Measurements from ENCODE around the gene CD74.

The CD74 gene

GRCh38 chr5:150357326-150358260, 55.1 kb downstream of the CD74 start, which contains the start of gene TCOF1:
TCOF1 (plus strand) TSS chr5:150357697; CDS start chr5:150357747, 50 bp downstream.
- DNase-seq = peak; percentile 96

DNA sequence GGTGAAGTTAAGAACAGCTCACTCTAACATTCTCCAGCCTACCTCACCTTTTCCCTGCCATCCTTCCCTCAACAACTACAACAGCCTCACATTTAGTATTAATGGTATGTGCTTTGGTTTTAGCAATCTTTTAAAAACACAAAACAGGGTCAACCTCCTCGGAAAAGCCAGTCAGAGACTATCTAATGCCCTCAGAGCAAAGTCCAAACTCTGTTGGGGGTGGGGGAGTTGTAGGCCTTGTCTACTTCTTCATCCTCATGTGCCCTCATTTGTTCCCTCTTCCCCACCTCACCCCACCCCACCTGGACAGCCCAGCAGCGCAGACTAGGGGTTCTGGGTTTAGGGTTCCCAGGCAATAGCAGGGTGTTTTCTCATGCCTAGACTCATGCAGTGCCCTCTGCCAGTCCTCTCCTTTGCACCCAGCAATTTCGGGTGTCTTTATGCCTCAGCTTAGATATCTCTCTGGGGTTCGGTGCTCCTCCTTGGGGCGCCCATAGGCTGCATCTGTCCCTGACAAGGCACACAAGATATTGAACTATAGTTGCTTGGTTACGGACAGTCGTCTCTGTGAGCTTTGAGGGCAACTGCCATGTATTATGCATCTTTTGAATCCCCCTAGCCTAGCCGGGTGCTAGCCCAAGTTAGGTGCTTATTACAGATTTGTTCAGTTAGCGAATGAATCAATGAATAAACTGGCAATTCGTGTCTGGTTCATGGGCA, 56.0 kb downstream of the CD74 start:
- DNase-seq = no peak

GRCh38 chr5:150355791-150356190, 56.9 kb downstream of the CD74 start:
- DNase-seq = no peak

GRCh38 chr5:150353032-150353675, 59.6 kb downstream of the CD74 start:
- no peak for DNase-seq

GRCh38 chr5:150352244-150353031, 60.3 kb downstream of the CD74 start:
- DNase-seq = no peak

All from GOT3 (cell line).